Measurements from ENCODE around the gene C19orf73.

C19orf73 gene

DNA sequence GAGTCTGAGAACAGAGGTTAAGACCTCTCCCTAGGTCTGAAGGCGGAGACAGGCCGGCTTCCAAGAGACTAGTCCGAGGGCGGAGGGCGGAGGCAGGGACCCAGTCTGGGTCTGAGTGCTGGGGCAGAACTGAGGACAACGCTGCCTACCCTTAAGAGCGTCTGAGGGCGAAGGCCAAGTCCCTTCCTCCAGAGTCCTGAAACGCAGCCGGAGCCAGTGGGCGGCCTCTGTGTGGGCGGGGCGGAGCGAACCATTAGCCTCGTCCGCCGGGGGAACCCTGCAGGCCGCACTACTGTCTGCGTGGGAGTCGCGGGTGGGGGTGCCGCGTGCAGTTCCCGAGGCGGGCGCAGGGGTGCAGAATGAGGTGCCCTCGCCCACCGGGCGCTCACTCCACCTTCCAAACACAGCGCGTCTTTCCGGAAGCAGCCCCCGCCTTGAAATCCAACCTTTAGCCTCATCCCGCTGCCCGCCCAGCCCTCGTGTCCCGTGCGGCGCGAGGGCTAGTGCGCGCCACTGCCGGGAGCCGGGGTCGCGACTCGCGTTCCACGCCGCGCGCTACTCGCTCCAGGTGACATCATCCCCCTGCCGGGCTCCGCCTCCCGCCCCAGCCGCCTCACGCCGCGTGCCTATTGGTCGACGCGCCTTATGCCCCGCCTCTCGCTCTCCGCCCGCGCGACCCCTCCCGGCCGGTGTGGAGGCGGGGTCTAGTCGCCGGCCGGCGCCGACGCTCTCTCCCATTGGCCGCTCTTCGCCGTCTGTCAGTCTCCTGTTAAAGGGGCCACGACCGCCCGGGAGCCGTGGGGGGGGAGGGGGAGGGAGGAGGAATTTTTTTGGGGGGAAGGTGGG is at the start of gene C19orf73:
Gene C19orf73 (minus strand): TSS at position 579 of the 846 bp plus-strand sequence. CDS start 121 bp downstream, at position 458.
- peak; percentile 88 to 94 (median 94) for DNase-seq (ENCODE audit: low read depth in 3 of 3)

DNA sequence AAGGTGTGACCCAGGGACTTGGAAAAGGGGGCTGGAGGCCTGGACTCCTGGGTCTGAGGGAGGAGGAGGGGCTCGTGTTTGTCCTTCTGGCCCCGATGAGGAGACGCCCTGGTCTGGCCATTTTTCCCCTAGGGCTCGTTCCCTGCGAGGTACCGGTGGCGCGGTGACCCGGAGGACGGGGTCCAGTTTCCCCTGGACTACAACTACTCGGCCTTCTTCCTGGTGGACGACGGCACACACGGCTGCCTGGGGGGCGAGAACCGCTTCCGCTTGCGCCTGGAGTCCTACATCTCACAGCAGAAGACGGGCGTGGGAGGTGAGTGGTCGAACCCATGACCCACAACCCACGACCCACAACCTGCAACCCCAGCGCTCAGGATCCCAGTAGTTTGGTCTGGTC is 49.5 kb upstream of the C19orf73 start:
- DNase-seq (ENCODE audit: low read depth in 3 of 3): no peak

- DNase-seq (ENCODE audit: low read depth in 3 of 3): no peak
These were observed 49.0 kb upstream of the C19orf73 start for GRCh38 chr19:49167857-49168409.

- DNase-seq (ENCODE audit: low read depth in 3 of 3): no peak
These were observed 46.9 kb upstream of the C19orf73 start for GRCh38 chr19:49165865-49166301.

DNA sequence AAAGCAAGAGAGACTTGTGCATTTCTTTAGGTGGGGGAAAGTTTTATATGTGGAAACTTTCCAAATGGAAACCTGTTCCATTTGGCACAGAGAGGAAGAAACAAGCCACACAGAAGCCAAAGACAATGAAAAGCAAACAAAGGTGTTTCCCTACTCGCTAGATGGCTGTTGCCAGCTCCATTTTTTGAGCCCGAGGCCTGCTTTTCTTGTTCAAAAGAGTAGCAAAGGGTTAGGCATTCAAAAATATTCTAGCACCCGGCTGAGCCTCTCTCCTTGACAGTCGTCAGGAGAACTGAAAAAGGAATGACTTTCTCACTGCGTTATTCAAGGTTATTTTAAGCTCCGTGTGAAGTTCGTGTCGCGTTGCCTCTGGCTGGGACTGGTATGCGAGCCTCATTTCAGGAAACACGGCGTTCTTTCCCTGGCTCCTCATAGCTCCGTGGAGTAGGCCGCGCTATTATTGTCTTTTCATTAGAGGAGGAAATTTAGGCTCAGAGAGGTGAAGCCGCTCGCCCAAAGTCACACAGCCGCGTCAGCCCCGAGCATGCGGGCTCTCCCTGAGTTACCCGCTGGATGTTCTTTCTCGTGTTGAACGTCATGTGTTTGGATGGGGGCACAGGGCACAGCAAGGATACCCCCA is 46.3 kb upstream of the C19orf73 start:
- DNase-seq (ENCODE audit: low read depth in 3 of 3): no peak

GRCh38 chr19:49161987-49162386 is 43.0 kb upstream of the C19orf73 start:
- no peak for DNase-seq (ENCODE audit: low read depth in 3 of 3)

DNA sequence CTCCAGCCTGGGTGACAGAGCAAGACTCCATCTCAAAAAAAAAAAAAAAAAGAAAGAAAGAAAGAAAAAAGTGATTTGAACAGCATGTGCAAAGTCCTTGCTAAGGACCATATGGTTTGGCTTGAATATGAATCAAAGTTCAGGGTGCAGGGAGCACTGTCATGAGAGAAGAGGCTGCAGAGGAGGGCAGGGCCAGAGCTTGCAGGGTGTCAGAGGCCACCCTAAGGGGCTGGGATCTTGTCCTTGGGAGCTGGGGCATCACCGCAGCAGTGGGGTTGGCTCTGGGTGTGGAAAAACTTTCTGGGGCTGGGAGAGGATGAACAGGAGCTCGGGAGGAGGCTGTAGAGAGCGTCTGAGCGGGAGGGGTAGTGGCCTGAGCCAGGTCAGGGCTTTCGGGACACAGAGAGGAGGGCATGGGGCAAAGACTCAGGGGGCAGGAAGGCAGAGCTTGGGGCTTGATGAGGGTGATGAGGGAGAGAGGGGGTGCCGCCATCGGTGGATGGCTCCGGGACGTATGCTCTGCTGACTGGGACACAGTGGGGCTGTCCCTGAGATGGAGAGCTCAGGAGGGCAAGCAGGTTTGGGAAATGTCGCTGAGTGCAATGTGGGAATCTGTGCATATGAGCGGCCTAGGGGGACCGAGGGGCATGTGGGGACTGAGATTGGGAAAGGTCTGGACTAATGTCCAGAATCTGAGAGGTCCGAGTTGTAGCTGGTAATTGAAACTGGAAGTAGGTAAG is 41.7 kb upstream of the C19orf73 start:
- no peak for DNase-seq (ENCODE audit: low read depth in 3 of 3)

GRCh38 chr19:49157445-49158224 is 38.7 kb upstream of the C19orf73 start, which contains the start of gene TRPM4:
TSS of gene TRPM4 (plus strand) at chr19:49157792. CDS start at chr19:49157867, 75 bp downstream.
- DNase-seq (ENCODE audit: low read depth in 3 of 3): peak in 1 of 3 experiments; percentile 27

GRCh38 chr19:49155820-49156346 is 36.9 kb upstream of the C19orf73 start:
- DNase-seq (ENCODE audit: low read depth in 3 of 3): no peak

DNA sequence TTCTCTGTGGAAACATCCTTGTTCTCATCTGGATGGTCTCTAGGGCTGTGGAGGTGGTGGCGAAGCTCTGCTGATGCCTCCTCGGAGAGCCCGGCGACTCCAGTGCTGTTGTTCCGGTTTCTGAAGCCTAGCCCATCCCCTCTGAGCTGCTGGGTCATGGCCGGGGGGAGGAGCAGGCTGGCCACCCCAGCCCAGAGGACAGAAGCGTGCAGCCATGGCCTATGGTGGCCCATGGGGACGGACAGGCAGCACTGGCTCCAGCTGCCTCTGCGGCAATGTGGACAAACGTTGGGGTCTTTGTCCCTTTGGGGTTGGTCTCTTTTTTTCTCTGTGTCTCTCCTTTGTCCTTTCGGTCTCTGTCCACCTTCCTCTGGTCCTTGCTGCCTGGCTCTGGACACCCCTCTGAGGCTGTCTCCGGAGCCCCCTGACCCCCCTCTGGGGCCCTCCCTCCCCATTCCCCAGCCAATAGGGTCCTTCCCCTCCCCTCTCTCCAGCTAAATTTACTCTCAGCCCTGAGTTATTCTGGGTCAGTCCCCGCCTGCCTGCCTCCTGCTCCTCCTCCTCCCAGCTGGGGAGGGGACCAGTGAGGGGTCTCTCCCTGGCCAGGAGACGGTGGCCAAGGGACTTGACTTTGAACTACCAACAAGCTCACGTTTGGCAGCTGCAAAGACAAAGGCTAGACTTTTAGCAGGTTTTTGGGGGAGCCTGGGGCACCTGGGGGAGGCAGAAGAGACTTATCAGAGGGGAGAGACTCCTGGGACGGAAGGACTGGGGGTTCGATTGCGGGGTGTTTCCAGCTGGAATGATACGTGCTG is 36.3 kb upstream of the C19orf73 start, which contains the start of gene HRC:
Gene HRC (minus strand): TSS at position 392 of the 815 bp plus-strand sequence. CDS start 159 bp downstream, at position 233.
- no peak for DNase-seq (ENCODE audit: low read depth in 3 of 3)

DNA sequence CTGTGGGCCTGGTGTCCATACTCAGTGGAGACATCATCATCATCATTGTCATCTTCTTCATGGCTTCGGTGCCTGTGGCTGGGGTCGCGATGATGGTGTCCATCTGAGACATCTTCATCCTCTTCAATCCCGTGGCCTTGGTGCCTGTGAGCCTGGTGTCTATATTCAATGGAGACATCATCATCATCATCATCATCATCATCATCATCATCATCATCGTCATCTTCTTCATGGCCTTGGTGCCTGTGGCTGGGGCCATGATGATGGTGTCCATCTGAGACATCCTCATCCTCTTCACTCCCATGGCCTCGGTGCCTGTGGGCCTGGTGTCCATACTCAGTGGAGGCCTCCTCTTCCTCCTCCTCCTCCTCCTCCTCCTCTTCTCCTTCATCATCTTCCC is 35.3 kb upstream of the C19orf73 start:
- no peak for DNase-seq (ENCODE audit: low read depth in 3 of 3)

GRCh38 chr19:49153167-49153809 is 34.3 kb upstream of the C19orf73 start:
- DNase-seq (ENCODE audit: low read depth in 3 of 3): no peak

- DNase-seq (ENCODE audit: low read depth in 3 of 3): no peak
These were observed 33.2 kb upstream of the C19orf73 start for GRCh38 chr19:49152119-49152550.

GRCh38 chr19:49151267-49152118 is 32.5 kb upstream of the C19orf73 start:
- DNase-seq (ENCODE audit: low read depth in 3 of 3): no peak

GRCh38 chr19:49150944-49151243 is 32.0 kb upstream of the C19orf73 start:
- DNase-seq (ENCODE audit: low read depth in 3 of 3): no peak

DNA sequence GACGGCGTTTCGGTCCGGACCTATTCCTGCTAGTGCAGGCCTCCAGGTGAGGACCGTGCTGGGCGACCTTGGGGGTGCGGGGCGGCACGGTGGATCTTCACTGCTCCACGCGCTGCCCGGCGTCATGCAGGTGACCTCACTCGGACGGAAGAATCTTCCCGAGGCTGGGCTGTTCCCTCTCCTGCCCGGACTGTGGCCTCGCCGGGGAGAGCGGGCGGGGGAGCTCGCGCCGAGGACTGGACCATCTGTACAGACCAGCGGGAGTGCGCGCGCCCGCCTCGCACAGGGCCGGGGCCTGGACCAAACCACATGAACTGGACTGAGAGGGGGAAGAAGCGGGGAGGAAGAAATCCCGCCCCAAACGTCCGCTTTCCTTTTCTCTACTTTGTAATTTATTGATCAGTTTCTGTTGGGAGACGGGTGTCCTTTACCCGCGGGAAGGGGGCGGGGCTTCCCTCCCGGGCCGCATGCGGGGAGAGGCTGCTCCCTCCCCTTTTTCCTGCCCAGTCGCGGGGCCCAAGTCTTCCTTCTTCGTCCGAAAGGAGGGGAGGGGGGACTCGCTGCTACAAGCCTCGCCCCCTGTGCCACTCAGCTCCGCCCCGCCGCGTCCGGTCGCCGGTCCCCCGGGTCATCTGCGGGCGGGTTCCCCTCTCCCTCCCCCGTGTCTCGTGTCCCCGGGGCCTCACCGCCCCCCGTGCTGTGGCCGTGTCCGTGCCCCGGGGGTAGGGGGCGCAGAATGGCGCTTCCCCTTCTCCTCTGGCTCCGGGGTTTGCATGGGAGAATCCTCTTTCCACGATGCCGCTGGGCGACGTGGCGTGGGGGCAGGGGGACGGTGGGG is 31.4 kb upstream of the C19orf73 start:
- no peak for DNase-seq (ENCODE audit: low read depth in 3 of 3)

DNA sequence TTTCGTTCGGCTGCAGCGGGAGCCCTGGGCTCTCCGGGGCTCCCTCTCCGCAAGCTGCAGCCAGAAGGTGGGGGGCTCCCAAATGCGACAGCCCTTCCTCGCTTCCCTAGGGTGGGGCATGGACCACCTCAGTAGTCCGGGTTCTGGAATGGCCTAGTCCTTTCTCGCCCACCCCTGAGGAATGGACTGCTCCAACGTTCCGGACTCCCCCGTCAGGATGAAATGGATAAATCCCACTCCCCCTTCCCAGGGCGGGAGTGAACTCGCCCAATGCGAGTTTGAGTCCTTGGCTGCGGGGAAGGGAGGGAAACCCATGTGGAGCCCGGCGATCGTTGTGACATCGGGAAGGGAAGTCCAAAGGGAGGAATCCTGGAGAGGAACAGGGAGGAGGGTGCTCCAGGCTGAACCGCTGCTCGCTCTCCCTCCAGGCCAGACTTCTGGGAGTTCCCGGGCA is 30.7 kb upstream of the C19orf73 start:
- no peak for DNase-seq (ENCODE audit: low read depth in 3 of 3)
